Astrocyte (in vitro differentiated cells and primary cell): Measurements from ENCODE around the gene GLB1L2.

ENCODE experiments used
- EZH2 ChIP-seq: IDR thresholded peaks from 2 replicates; pipeline ENCODE4 v1.6.1; 2012; ENCODE audit warnings: mild to moderate bottlenecking, low read length, inconsistent platforms; ENCODE audit not compliant: insufficient read depth
- TF ChIP-seq, protein P1 (sequence below): IDR thresholded peaks from 2 replicates; pipeline ENCODE4 v1.5.1; 2011; ENCODE audit warnings: low read depth, mild to moderate bottlenecking, inconsistent platforms, low read length, moderate library complexity; ENCODE audit not compliant: insufficient read depth

DNA sequence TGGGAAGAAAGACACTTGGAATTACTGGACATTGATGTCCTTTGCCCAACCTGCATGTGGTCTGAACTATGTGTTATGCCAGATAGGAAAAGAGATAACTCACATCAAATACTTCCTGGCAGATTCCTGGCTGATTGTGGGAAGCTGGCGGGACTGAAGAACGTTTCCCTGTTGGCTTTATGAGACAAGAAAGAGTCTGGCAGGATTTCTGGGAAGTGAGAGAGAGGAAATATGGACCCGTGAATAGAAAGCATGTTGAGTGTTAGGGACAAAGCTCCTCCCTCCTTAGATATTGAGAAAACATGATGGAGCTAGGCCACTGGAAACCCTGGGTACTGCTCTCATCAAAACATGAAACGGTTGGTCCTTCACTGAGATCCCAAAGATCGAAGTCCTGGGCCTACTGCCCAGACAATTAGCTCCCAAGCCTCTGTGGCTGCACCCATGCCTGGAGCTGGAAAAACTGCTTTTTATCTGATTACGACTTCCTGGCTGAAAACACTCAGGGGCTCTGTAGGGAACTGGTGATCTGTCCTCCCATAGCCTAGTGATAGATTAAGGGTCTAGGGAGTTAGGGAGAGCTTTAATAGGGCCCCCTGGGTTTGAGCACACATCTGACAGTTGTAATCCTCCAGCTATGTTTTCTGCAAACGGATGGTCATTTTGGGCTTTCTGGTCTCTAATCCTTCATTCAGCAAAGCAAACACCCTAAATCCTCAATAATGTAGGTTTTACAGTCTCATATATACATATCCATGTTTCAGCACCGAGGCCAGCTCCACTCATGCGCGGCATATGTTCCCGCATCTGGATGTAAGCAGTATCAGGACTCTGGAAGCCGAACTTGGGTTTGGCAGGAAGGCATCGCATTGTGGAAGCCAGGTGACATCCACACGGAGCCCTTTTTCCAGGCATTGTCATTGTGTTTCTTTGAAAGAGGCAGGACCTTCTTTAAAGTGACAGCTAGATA, 86.4 kb downstream of the GLB1L2 start:
- no peak for TF ChIP-seq EZH2
- TF ChIP-seq, protein P1, sequence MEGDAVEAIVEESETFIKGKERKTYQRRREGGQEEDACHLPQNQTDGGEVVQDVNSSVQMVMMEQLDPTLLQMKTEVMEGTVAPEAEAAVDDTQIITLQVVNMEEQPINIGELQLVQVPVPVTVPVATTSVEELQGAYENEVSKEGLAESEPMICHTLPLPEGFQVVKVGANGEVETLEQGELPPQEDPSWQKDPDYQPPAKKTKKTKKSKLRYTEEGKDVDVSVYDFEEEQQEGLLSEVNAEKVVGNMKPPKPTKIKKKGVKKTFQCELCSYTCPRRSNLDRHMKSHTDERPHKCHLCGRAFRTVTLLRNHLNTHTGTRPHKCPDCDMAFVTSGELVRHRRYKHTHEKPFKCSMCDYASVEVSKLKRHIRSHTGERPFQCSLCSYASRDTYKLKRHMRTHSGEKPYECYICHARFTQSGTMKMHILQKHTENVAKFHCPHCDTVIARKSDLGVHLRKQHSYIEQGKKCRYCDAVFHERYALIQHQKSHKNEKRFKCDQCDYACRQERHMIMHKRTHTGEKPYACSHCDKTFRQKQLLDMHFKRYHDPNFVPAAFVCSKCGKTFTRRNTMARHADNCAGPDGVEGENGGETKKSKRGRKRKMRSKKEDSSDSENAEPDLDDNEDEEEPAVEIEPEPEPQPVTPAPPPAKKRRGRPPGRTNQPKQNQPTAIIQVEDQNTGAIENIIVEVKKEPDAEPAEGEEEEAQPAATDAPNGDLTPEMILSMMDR, result no peak
